Caco-2 (cell line): ENCODE results near the gene WNT9A. TPM values are rescaled to one million over a fixed set of nuclear protein-coding genes. Genes with fewer than 3 reads are reported as not detected.

Source experiments
- BruUV-seq: library from RNA; stranded (reverse); fragments of 400-500 nt; replicated peaks from 2 replicates; lab custom pipeline; 2021; lab: Mats Ljungman, UMichigan
- CTCF ChIA-PET: fragments of 300-600 bp; sonication (Branson Sonifier 250); formaldehyde crosslinking; loops from one replicate; lab custom pipeline; 2022; ENCODE audit warnings: antibody characterized with exemption; lab: Charles Lee
- POLR2A ChIA-PET: fragments of 300-600 bp; sonication (Branson Sonifier 250); formaldehyde crosslinking; loops from one replicate; lab custom pipeline; 2022; ENCODE audit warnings: antibody characterized with exemption; lab: Charles Lee
- DNase-seq, 2 experiments: peaks; one replicate each; pipeline versions ENCODE4 v3.0.0 to v3.0.0-alpha.2; 2020 to 2022
- H3K27me3 ChIP-seq: replicated peaks from 2 replicates; pipeline ENCODE4 v1.6.0; 2011; ENCODE audit warnings: low read length; ENCODE audit not compliant: control insufficient read depth, insufficient read depth
- H3K36me3 ChIP-seq: 2 replicates; pipeline ENCODE4 v1.5.1; 2011; ENCODE audit warnings: low read length; ENCODE audit not compliant: control insufficient read depth, insufficient read depth
- H3K4me1 ChIP-seq: fragments of 250-450 bp; sonication (Bioruptor Pico); 2 replicates; pipeline ENCODE4 v1.5.1; 2020; ENCODE audit warnings: mild to moderate bottlenecking
- H3K4me3 ChIP-seq: 2 replicates; pipeline ENCODE4 v1.5.1; 2011; ENCODE audit warnings: low read depth, mild to moderate bottlenecking, control low read depth, low read length
- H3K9me3 ChIP-seq: fragments of 250-450 bp; sonication (Bioruptor Pico); 2 replicates; pipeline ENCODE4 v1.5.1; 2020; ENCODE audit warnings: mild to moderate bottlenecking, moderate library complexity
- H3K27ac Mint-ChIP-seq: one replicate; pipeline ENCODE4 v1.8.0; 2022; ENCODE audit warnings: mixed read lengths; ENCODE audit not compliant: unreplicated experiment
- H3K27me3 Mint-ChIP-seq: one replicate; pipeline ENCODE4 v1.8.0; 2022; ENCODE audit warnings: mixed read lengths; ENCODE audit not compliant: insufficient read depth, unreplicated experiment
- H3K36me3 Mint-ChIP-seq: one replicate; pipeline ENCODE4 v1.8.0; 2022; ENCODE audit warnings: mild to moderate bottlenecking, mixed read lengths; ENCODE audit not compliant: insufficient read depth, unreplicated experiment
- H3K4me1 Mint-ChIP-seq: one replicate; pipeline ENCODE4 v1.8.0; 2022; ENCODE audit warnings: low read depth, mixed read lengths; ENCODE audit not compliant: unreplicated experiment
- H3K4me3 Mint-ChIP-seq: one replicate; pipeline ENCODE4 v1.8.0; 2022; ENCODE audit warnings: mild to moderate bottlenecking, moderate library complexity, mixed read lengths; ENCODE audit not compliant: unreplicated experiment
- H3K9me3 Mint-ChIP-seq: one replicate; pipeline ENCODE4 v1.8.0; 2022; ENCODE audit warnings: mixed read lengths; ENCODE audit not compliant: unreplicated experiment
- intact Hi-C: fragments of 100-400 bp; cut with micrococcal nuclease; formaldehyde crosslinking; loops from one replicate; pipeline ENCODE4 v1.10.0; 2022; ENCODE audit not compliant: unreplicated experiment
- total RNA-seq: library from RNA; stranded (reverse); gene quantifications from 2 replicates; pipeline ENCODE4 v1.2.3, GENCODE V29; 2022
- TF ChIP-seq, protein P1 (sequence below), 2 experiments: fragments of 200-600 bp in 1 of 2; IDR thresholded peaks; 1 replicate in 1 of 2; 2 replicates in 1 of 2; pipeline versions ENCODE4 v1.5.1 to v1.8.0; 2011 to 2022; ENCODE audit warnings: antibody characterized with exemption in 1 of 2, control low read depth in 1 of 2, inconsistent platforms in 1 of 2, low read depth in 1 of 2, low read length in 1 of 2, mild to moderate bottlenecking in 1 of 2, moderate library complexity in 1 of 2; ENCODE audit not compliant: insufficient read depth in 1 of 2, severe bottlenecking in 1 of 2, unreplicated experiment in 1 of 2

WNT9A gene
- total RNA-seq, 1 experiment from 2014 or later = 0.68 TPM

DNA sequence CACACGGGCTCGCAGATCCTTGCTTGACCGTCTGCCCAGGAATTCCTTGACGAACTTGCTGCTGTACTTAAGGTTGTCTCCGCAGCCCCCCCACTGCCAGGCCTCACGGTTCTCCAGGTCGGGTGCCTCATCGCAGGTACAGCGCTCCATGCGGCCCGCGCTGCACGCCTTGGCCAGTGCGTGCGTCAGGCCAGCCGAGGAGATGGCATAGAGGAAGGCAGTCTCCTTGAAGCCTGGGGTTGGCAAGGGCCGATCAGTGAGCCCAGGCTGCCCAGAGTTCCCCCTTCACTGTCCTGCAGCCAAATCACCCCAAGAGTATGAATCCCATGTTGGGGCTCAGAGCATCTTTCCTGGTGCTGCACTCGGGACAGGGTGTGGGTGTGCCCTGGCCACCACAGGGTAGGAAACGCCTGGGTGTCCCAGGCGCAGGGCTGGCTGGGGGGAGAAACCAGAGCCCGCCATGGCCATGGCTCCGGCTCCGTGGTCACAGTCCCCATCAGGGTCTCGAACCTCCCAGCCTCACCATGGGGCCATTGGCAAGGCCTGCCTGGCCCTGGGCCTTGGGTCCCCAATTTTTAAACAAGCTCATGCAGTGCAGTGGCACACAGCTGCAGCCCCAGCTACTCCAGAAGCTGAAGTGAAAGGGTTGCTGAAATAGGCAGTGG is 23.4 kb downstream of the WNT9A start:
- no TSS peak for BruUV-seq
- Mint-ChIP-seq H3K4me1 (no peaks in the 10 kb centered on the region), H3K36me3 (no peaks in the 10 kb centered on the region), H3K4me3 (no peak overlapping the region), H3K27me3 (no peaks in the 10 kb centered on the region), H3K27ac (no peak overlapping the region), H3K9me3 (no peaks in the 10 kb centered on the region)
- intact Hi-C loops = no loop called here
- CTCF ChIA-PET = no interaction called here
- no peaks in the 10 kb centered on the region for H3K27me3 ChIP-seq
- H3K4me1 ChIP-seq = no peaks in the 10 kb centered on the region
- H3K4me3 ChIP-seq = no peak overlapping the region
- TF ChIP-seq, protein P1, sequence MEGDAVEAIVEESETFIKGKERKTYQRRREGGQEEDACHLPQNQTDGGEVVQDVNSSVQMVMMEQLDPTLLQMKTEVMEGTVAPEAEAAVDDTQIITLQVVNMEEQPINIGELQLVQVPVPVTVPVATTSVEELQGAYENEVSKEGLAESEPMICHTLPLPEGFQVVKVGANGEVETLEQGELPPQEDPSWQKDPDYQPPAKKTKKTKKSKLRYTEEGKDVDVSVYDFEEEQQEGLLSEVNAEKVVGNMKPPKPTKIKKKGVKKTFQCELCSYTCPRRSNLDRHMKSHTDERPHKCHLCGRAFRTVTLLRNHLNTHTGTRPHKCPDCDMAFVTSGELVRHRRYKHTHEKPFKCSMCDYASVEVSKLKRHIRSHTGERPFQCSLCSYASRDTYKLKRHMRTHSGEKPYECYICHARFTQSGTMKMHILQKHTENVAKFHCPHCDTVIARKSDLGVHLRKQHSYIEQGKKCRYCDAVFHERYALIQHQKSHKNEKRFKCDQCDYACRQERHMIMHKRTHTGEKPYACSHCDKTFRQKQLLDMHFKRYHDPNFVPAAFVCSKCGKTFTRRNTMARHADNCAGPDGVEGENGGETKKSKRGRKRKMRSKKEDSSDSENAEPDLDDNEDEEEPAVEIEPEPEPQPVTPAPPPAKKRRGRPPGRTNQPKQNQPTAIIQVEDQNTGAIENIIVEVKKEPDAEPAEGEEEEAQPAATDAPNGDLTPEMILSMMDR (IDR thresholded peaks at IDR 0.05; ENCODE audit: insufficient read depth in 1 of 2, low read depth in 1 of 2, low read length in 1 of 2, severe bottlenecking in 1 of 2, unreplicated experiment in 1 of 2) = no peak
- no peaks in the 10 kb centered on the region for H3K9me3 ChIP-seq
- no peak for DNase-seq
- POLR2A ChIA-PET = no interaction called here
- H3K36me3 ChIP-seq = no peaks in the 10 kb centered on the region

DNA sequence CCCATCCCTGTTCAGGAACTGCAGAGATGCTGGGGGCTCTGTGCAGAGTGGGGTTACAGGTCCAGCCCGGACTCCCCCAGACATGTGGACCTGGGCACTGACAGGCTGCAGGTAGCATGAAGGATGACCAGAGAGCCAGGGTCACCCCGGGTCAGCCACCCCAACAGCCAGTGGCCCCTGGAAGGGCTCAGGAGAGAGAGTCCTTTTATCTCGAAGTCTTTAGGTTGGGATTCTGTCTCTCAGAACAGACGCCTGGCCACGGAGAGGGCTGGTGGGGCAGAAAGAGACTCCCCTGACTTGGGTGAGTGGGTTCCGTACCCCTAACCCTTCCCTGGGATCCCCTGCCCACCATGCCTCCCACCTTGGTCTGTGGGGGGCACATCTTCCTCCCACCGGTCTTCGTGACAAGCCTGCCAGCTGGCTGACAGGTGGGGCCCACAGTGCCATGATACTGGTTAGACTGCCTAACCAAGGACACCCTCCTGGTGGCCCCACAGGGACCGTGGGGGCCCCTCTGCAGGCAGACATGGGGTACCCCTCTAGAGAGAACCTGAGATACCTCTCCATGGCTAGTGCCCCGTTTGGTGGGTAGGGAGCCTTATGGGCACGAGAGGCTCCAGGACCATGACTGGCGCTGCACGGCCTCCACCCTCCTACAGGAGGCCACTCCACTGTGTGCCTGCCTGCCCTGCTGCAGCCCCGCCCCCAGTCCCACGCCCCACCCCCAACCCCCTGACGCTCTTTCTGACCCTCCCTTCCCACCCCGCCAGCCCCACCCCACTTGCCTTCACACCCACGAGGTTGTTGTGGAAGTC is 24.2 kb downstream of the WNT9A start:
- Histone ChIP-seq H3K27me3 (no peaks in the 10 kb centered on the region), H3K36me3 (no peaks in the 10 kb centered on the region), H3K9me3 (no peaks in the 10 kb centered on the region), H3K4me1 (no peaks in the 10 kb centered on the region), H3K4me3 (no peak overlapping the region)
- CTCF ChIA-PET = no interaction called here
- no peak for DNase-seq
- H3K27me3 Mint-ChIP-seq = no peaks in the 10 kb centered on the region
- intact Hi-C loops = no loop called here
- POLR2A ChIA-PET = no interaction called here
- no peaks in the 10 kb centered on the region for H3K9me3 Mint-ChIP-seq
- H3K4me3 Mint-ChIP-seq = no peak overlapping the region
- no peaks in the 10 kb centered on the region for H3K4me1 Mint-ChIP-seq
- no peak overlapping the region for H3K27ac Mint-ChIP-seq
- TF ChIP-seq, protein P1 (IDR thresholded peaks at IDR 0.05; ENCODE audit: insufficient read depth in 1 of 2, low read depth in 1 of 2, low read length in 1 of 2, severe bottlenecking in 1 of 2, unreplicated experiment in 1 of 2) = no peak
- no TSS peak for BruUV-seq
- H3K36me3 Mint-ChIP-seq = no peaks in the 10 kb centered on the region

DNA sequence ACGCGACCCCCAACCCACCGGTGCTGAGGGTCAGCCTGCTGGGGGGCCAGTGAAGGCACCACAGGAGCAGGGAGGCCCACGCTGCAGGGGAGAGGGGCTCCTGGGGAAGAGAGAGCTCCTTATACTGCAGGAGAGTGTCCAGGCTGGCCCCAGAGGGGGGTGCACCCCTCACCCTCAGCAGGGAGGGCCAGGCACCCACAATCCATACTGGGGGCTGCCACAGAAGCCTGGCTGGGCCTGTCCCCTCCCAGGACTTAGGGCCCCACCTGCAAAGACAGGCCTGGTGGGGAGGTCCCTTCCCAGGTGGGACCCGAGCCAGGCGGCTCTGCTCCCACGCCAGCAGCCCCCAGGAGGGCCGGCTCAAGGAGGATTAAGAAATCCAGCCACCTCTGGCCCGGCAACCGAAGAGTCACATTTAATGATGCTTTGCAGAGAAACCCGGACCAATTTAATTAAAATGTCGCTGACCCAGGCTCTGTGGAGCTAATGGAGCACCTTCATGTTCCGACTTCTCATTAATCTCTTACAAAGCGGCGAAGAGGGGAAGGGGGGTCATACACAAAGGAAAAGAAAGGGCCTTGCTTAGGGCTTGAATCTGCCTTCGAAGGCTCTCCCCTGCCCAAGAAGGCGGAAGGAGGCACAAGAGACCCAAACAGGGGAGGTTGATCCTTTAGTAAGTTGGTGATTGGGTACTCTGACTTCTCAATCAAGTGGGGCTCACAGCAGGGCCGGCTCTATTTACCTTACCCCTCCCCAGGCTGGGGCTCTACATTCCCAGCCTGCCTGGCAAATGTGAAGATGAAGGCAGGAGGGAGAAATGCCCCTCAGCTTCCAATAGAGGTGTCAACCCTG is 25.0 kb downstream of the WNT9A start:
- no peaks in the 10 kb centered on the region for H3K4me1 ChIP-seq
- no TSS peak for BruUV-seq
- H3K9me3 Mint-ChIP-seq = no peaks in the 10 kb centered on the region
- no peaks in the 10 kb centered on the region for H3K36me3 Mint-ChIP-seq
- no peaks in the 10 kb centered on the region for H3K27me3 Mint-ChIP-seq
- CTCF ChIA-PET = no interaction called here
- H3K4me1 Mint-ChIP-seq = no peaks in the 10 kb centered on the region
- no peak overlapping the region for H3K4me3 ChIP-seq
- H3K9me3 ChIP-seq = no peaks in the 10 kb centered on the region
- H3K4me3 Mint-ChIP-seq = no peak overlapping the region
- no peak overlapping the region for H3K27ac Mint-ChIP-seq
- H3K36me3 ChIP-seq = no peaks in the 10 kb centered on the region
- TF ChIP-seq, protein P1 (IDR thresholded peaks at IDR 0.05; ENCODE audit: insufficient read depth in 1 of 2, low read depth in 1 of 2, low read length in 1 of 2, severe bottlenecking in 1 of 2, unreplicated experiment in 1 of 2) = no peak
- DNase-seq = no peak
- POLR2A ChIA-PET = no interaction called here
- H3K27me3 ChIP-seq = no peaks in the 10 kb centered on the region
- intact Hi-C loops = no loop called here
